HG02798 (cell line): Measurements from ENCODE around the gene GPR35.
A peak's percentile ranks its signal among the peaks of the same experiment; 100 is the strongest.

Experiments used
- ATAC-seq: cut with Tn5 transposase; IDR thresholded peaks from one replicate; pipeline ENCODE4 v1.9.1; 2021; ENCODE audit warnings: mild to moderate bottlenecking; ENCODE audit not compliant: unreplicated experiment, poor library complexity

The GPR35 gene, protein sequence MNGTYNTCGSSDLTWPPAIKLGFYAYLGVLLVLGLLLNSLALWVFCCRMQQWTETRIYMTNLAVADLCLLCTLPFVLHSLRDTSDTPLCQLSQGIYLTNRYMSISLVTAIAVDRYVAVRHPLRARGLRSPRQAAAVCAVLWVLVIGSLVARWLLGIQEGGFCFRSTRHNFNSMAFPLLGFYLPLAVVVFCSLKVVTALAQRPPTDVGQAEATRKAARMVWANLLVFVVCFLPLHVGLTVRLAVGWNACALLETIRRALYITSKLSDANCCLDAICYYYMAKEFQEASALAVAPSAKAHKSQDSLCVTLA

DNA sequence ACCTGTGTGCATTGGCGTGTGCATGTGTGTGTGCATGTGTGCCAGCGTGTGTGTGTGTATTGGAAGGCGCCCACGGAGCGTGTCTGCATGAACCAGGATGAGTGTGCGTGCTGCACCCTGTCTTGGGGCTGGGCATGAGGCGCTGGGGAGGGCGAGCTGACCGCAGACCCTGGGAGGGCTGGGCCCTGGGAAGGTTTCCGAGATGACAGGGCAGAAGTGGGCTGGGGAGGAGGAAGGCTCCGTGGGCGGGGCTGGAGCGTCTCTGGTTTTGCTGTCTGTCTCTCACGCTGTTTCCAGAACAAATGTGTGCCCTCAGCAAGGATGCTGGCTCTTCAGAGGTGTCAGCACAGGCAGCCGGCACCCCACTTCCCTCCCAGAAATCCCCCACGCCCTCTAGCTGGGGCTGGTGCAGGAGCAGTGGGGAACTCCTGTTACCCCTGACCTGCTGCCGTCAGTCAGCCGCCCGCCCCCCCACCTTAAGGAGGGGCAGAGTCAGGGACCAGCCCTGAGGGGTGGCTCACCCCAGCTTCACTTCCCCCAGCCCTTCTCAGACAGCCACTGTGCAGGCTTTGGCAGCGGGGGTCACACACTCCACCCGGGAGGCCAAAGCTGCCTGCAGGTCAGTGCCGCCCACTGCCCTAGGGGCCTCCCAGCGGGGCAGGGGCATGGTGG lies at the start of gene GPR35:
Gene GPR35, plus strand, starts transcription at position 531 of the 672 bp plus-strand sequence. CDS start 4,473 bp downstream, outside the sequence.
- no peak for ATAC-seq

DNA sequence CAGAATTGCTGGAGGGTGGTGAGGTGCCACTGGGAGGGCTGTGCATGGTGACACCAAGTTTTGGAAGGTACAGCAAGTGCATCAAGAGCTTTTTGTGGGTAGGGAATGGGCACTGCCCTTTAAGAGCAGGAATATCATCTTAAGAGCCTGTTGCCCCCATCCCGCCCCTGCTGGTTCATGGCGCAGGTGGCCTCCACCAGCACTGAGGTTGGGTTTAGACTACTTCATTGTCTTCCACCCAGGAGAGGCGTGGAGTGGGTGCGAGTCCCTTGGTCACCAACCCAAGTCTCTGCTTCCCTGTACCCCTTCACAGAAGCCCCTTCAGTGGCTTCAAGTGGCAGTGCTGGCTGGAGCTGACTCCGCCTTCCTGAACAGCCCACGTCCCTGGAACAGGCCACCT lies 49.2 kb upstream of the GPR35 start:
- no peak for ATAC-seq

DNA sequence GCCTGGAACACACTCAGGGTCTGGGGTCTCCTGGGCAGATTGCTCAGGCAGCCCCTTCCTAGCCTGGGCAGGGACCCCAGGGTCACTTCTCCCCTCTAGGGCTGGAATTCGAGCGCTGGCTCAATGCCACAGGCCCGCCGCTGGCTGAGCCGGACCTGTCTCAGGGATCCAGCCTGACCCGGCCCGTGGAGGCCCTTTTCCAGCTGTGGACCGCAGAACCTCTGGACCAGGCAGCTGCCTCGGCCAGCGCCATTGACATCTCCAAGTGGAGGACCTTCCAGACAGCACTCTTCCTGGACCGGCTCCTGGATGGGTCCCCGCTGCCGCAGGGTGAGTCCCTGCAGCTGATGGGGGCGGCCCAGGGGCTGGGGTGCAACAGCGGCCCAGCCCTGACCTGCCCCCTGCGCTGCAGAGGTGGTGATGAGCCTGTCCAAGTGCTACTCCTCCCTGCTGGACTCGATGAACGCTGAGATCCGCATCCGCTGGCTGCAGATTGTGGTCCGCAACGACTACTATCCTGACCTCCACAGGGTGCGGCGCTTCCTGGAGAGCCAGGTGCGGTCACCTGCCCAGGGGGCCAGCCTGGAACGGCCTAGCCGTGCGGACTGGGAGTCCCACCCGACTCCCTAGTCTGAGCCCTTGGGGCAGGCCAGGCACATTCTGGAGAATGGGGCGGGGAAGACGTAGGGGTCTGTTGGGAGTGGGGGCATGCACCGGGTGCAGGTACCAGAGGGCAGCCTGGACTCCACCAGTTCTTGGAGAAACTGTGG lies 48.7 kb upstream of the GPR35 start:
- ATAC-seq: no peak

DNA sequence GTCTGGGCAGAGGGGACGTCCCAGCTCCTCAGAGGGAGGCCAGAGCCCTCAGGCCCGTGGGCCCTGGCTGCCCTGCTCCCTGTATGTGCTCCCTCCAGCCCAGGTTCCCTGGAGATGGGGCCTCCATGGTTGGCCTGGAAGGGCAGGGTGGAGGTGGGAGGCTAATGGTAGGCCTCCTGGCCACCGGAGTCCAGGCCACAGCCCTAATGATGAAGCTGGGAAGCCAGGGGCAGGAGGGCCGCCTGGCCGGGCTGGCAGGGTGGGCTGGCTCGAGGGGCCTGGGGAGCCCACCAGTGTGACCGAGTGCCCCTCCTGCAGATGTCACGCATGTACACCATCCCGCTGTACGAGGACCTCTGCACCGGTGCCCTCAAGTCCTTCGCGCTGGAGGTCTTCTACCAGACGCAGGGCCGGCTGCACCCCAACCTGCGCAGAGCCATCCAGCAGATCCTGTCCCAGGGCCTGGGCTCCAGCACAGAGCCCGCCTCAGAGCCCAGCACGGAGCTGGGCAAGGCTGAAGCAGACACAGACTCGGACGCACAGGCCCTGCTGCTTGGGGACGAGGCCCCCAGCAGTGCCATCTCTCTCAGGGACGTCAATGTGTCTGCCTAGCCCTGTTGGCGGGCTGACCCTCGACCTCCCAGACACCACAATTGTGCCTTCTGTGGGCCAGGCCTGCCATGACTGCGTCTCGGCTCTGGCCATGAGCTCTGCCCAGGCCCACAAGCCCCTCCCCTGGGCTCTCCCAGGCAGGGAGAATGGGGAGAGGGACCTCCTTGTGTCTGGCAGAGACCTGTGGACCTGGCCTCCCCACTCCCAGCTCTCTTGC lies 47.8 kb upstream of the GPR35 start:
- no peak for ATAC-seq

DNA sequence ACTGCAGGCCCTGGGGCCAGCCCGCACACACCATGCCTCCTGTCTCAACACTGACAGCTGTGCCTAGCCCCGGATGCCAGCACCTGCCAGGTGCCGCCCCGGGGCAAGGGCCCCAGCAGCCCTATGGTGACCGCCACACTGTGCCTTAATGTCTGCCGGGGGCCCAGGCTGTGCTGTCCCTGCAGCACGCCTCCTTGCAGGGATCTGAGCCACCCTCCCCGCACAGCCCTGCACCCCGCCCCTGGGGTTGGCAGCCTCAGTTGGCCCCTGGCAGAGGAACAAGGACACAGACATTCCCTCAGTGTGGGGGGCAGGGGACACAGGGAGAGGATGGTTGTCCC lies 47.2 kb upstream of the GPR35 start:
- ATAC-seq: no peak

DNA sequence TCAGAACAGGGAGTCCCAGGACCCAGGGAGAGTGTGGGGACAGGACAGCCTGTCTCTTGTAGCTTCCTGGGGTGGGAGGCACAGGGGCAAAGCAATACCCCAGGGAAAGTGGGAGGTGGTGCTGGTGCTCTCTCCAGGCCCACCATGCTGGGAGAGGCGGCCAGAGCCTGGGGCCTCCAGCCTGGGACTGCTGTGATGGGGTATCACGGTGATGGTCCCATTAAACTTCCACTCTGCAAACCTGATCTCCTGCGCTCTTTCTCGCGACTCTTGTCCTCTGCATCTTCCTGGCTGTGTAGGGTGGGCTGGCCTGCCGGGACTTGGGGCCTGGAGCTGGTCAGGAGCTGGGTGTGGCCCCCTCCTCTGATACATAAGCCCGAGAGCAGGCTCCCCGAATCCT lies 46.8 kb upstream of the GPR35 start:
- ATAC-seq: no peak

DNA sequence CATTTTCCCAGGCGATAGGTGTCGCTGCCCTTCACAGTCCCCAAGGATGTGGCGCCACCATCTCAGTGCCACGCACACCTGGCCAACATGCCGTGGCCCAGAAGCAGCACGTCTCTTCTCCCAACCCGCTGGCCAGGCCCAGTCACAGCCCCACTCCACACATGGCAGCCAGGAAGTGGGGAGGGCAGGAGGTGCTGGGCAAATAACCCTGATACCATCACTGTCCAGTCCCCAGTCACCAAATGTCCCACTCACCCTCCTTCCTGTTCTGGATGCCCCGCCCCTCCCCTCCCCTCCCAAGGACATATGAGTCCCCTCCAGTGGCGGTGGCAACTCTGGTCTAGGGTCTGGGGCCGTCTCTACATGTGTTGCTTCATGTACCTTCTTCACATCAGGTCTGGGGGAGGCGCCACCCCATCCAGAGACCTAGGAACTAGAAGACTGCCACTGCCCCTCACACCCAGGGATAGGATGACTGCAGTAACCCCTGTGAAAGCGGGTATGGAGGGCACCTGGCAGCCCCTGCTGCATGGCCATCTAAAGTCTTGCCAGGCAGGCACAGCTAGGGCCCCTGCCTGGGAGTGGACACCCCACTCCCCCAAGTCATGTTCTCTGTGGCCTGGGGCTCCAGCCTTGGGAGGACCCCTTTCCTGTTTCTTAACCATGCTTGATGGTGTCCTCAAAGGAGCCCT lies 46.1 kb upstream of the GPR35 start:
- ATAC-seq: no peak

DNA sequence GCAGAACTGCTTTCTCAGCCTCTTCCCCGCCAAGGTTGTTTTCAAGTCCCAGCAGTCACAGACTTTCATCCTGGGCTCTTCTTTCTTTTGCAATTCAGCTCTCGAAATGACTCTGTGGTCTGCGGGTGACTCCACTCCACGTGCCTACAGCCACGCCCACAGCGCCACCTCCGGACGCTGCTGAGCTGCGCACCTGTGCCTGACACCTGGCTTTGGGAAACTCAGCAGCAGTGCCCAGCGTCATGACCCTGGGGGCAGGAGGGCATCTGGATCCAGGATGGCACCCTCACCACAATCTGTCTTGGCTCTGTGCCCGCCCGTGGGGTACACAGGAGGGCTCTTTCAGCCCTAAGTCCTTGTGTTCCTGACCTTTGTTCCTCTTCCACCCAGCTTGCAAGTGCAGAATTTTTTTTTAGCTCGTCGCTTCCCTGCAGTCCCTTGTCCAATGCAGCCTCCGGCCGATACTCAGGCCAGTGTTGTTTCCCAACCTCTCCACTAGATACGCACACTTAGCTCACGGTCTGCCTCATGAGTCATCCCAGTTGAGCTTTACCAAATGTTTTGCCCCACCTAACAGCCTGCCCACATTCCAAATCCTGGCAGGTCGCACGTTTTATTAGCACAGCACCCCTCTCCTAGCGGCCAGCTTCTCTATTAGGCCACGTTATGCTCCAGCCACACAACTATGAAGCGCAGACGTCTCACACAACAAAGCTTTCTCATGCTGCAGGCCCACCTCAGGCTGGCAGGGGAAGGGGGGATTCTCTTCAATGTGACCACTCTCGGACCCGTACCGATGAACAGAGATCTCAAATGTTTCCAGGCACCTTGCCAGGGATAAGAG lies 45.3 kb upstream of the GPR35 start:
- ATAC-seq: peak; percentile 33

DNA sequence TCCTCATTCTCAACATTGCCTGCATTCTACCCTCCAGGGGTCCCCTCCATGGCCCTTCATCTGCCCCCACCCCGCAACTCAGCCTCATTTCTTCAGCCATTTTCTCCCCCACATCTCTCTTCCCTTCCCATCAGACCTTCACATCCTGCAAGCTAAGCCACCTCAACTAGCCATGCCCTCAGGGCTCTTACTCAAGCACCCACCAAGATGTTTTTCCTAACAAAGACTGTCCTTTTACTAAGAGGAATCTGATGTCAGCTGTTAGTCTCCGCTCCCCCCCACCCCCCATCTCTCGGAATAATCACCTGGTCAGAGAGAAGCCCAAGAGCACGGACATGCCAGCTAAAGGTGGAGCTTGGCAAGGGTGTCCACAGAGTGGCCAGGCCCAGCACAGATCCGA lies 43.5 kb upstream of the GPR35 start:
- ATAC-seq: no peak

DNA sequence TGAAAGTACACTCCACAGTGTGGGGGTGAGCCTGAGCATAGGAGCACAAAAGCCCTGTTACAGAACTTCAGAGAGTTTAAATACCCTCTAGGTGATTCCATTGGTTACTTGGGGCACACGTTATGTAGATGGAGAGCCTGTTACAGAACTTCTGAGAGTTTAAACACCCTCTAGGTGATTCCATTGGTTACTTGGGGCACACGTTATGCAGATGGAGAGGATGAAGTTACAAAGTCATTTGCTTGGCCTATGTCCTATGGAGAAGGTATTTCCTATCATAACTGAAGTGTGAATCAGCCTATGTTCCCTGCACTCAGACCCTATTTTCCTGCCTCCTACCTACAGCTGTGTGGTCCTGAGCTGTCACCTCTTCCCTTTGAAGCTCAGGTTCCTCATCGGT lies 42.5 kb upstream of the GPR35 start:
- no peak for ATAC-seq

DNA sequence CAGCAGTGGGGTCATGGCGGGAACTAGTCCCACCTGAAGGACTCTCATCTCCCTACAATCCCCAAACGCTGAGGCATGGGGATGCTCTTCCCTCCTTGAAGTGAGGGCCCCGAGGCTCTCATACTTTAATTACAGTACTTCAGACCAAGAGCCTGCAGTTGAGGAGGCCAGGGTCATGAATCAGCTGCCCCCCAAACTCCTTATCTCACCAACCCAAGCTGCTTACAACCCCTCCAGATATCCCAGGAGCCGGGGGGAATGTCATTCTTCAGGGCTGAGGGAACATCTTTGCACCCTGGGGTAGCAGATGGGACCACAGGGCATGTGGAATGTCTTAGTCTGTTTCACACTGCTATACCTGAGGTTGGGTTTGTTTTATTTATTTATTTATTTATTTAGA lies 41.5 kb upstream of the GPR35 start:
- ATAC-seq: no peak

DNA sequence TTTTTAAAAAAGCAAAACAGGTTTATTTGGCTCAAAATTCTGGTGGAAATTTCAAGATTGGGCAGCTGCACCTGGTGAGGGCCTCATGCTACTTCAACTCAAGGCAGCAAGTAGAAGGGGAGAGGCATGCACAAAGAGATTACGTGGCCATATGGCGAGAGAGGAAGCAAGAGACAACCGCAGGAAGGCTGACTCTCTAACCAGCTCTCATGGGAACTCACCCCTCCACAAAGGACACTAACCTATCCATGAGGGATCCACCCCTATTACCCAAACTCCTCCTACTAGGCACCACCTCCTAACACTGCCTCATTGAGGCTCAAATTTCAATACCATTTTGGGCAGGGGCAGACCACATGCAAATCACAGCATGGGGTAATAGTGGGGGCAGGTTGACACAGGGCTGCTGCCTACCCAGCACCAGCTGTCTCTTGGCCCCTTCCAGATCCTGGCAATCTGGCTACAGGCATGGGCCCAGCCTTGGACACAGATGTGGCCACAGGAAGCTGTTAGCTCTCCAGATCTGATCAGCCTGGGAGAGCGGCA lies 40.7 kb upstream of the GPR35 start:
- ATAC-seq: peak; percentile 63

DNA sequence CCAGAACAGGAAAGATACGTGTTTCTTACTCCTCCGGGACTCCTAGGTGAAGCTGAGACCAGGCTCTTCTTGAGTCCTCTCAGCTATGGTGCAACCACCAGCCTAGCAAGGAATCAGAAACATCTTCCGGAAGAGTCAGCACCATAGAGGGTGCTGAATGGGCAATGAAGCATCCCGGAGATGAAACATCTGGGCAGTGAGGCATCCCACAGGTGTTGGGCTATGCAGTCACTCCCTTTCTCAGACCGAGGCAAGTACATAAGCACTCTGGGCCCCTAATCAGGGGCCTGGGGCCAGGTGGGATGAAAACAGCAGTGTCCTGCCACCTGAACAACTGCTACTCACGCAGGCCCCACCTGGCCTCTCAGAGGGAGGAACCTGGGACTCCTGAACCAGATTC lies 40.2 kb upstream of the GPR35 start:
- ATAC-seq: peak; percentile 9

DNA sequence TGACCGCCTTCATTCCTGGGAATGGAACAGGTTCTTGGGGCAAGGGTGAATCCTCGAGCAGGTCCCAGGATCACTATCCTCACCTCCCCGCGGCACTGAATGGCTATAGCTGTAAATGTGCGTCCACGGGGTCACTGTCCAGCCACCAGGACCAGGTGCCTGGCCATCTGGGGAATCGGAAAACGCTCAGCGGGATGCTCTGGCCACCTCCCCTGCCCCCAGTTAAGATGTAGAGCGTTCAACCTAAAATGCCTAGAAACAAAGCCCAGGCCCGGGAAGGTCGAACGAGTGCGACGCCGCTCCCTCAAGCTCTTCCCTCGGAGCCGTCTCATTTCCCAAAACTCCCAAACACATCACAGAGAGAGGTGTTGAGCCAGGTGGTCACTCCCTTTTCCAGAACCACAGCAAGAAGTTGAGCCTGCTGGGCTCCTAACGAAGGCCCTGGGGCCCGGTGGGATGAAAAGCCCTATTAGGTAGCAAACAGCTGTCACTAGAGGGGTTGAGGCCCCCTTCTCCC lies 39.5 kb upstream of the GPR35 start:
- no peak for ATAC-seq

DNA sequence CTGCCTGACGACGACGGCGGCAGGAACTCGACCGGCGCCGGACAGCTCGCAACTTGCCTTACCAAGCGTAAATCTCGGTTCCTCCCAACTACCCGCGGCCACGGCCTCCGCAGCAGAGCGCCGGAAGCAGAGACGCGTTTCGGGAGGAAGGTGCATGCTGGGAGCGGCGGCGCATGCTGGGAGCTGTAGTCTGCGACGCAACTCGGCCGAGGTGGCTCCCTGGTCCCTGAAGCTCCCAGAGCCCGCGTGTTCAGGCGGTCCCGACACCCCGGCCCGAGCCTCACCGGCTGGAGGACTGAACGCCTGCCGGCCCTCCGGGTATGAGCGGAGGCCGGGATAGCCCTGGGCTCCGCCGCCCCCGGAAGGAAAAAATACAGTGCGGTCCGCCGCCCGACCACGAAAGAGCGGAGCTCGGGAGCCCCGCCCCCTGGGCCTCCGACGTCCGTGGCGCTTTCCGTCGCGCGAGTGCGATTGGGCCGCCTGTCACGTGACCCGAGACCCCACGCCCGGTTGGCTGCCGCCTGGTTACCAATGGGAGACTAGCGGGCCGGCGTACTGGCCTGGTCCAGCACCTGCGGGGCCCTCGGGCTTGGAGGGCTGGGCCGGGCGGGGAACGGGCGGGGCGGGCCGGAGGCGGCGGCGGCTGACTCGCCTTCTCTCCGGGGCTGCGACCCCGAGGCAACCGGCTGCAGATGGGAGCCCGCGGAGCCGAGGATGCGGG lies 38.9 kb upstream of the GPR35 start, which contains the start of gene CAPN10:
Gene CAPN10, plus strand, starts transcription at position 537 of the 721 bp plus-strand sequence. Its CDS starts 178 bp downstream, at position 715.
- peak; percentile 68 for ATAC-seq

DNA sequence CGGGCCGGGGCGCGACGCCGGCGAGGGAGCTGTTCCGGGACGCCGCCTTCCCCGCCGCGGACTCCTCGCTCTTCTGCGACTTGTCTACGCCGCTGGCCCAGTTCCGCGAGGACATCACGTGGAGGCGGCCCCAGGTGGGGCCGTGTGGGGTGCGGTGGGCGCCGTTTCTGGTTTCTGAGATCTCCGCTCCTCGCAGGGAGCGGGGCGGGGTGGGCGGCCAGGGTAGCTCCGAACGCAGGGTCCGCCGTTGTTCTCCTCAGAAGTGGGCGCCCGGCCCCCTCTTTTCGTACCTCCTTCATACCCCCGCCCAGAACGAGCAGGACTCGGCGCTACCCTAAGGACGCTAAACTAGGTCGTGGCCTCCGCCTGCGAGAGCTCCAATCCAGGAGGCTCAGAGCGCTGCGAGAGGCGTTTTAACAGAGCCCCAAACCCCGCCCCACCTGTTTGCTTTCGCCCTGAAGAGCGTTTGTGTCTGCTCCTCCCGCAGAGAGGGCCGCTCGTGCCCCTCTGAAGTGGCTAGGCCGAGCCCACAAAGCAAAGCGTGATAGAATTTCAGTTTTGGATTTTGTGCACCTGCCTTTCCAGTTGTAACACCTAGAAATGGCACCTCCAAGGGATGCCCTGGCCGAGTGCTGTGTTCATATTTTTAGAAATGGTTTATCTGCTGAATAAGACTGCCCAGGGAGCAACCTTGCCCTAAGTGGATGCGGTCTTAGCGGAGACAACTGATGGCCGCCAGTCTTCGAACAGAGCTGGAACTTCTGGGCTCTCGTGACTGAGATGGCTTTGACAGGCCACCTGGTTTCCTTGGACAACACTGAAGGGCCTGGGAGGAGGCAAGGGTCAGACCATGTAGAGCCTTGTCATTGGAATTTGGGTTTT lies 38.1 kb upstream of the GPR35 start:
- ATAC-seq: peak; percentile 2
